HepG2 (cell line): Measurements from ENCODE around the gene GTF3C5. TPM values are rescaled to one million over a fixed set of nuclear protein-coding genes. Genes with fewer than 3 reads are reported as not detected.

ENCODE experiments used
- ATAC-seq: fragments of 200-7000 bp; cut with Tn5 transposase; 3 replicates; pipeline ENCODE4 v1.9.1; 2020; ENCODE audit warnings: mild to moderate bottlenecking, moderate library complexity
- BruUV-seq: library from RNA; stranded (reverse); fragments of 400-500 nt; replicated peaks from 2 replicates; lab custom pipeline; 2021; lab: Mats Ljungman, UMichigan
- CTCF ChIA-PET: fragments of 300-600 bp; formaldehyde crosslinking; extraction: SDS; loops from one replicate; lab custom pipeline; 2021; ENCODE audit warnings: low total read pairs, inconsistent platforms, low intra/inter-chr PET ratio; lab: Yijun Ruan, JAX
- POLR2A ChIA-PET: fragments of 350-600 bp; sonication (Branson Sonifier 250); formaldehyde crosslinking; loops from one replicate; lab custom pipeline; 2020; ENCODE audit warnings: antibody characterized with exemption, inconsistent platforms; lab: Yijun Ruan, JAX
- DNase-seq: peaks from one replicate; pipeline ENCODE4 v3.0.0-alpha.2; 2015; ENCODE audit warnings: low spot score
- FAIRE-seq: peaks from 3 replicates; lab custom pipeline; 2011; peaks lifted over from hg19 to GRCh38; lab: Jason Lieb, UNC
- H2AFZ ChIP-seq: one replicate; pipeline ENCODE4 v1.6.1; 2011; ENCODE audit warnings: low read length, inconsistent platforms
- H3K27ac ChIP-seq: fragments of 300-600 bp; 3 replicates; pipeline ENCODE4 v1.8.0; 2011; ENCODE audit warnings: mixed run types, mild to moderate bottlenecking, mixed read lengths, low read length, inconsistent platforms; ENCODE audit not compliant: insufficient read depth; ENCODE audit errors: extremely low read length
- H3K27me3 ChIP-seq, 2 experiments: fragments of 200-600 bp in 1 of 2; 2 replicates in 1 of 2; 3 replicates in 1 of 2; pipeline versions ENCODE4 v1.6.0 to v1.8.0; 2011; ENCODE audit warnings: low read length in 2 of 2, mild to moderate bottlenecking in 2 of 2, moderate library complexity in 2 of 2, inconsistent platforms in 1 of 2; ENCODE audit not compliant: insufficient read depth in 2 of 2, control insufficient read depth in 1 of 2
- H3K36me3 ChIP-seq, 2 experiments: fragments of 200-600 bp in 1 of 2; replicated peaks in 1 of 2; 2 replicates in 1 of 2; 3 replicates in 1 of 2; pipeline versions ENCODE4 v1.5.1 to v1.8.0; 2011; ENCODE audit warnings: low read length in 2 of 2, inconsistent platforms in 1 of 2; ENCODE audit not compliant: insufficient read depth in 2 of 2, control insufficient read depth in 1 of 2
- H3K4me1 ChIP-seq: 2 replicates; pipeline ENCODE4 v1.5.1; 2012; ENCODE audit warnings: low read length, inconsistent platforms; ENCODE audit not compliant: insufficient read depth
- H3K4me2 ChIP-seq: 2 replicates; pipeline ENCODE4 v1.6.0; 2011; ENCODE audit warnings: low read depth, low read length, inconsistent platforms
- H3K4me3 ChIP-seq, 3 experiments: fragments of 200-600 bp in 1 of 3; sonication (generic), shearing (Covaris generic) in 1 of 3; replicated peaks in 1 of 3; 2 replicates each; pipeline ENCODE4 v1.5.1; 2011 to 2016; ENCODE audit warnings: low read length in 3 of 3, inconsistent platforms in 2 of 3, low read depth in 2 of 3, mild to moderate bottlenecking in 2 of 3, control low read depth in 1 of 3, mixed read lengths in 1 of 3; ENCODE audit not compliant: insufficient read depth in 1 of 3
- H3K79me2 ChIP-seq: one replicate; pipeline ENCODE4 v1.6.1; 2011; ENCODE audit warnings: low read length, inconsistent platforms; ENCODE audit not compliant: insufficient read depth
- H3K9ac ChIP-seq: 2 replicates; pipeline ENCODE4 v1.6.0; 2011; ENCODE audit warnings: mild to moderate bottlenecking, low read depth, low read length, inconsistent platforms; ENCODE audit not compliant: insufficient read depth
- H3K9me3 ChIP-seq: 2 replicates; pipeline ENCODE4 v1.5.1; 2012; ENCODE audit warnings: mild to moderate bottlenecking, low read length
- H4K20me1 ChIP-seq: 2 replicates; pipeline ENCODE4 v1.6.0; 2011; ENCODE audit warnings: inconsistent platforms, mild to moderate bottlenecking, low read length, moderate library complexity; ENCODE audit not compliant: insufficient read depth
- NFE2L1 ChIP-seq: sonication (generic); formaldehyde crosslinking; IDR thresholded peaks from 2 replicates; pipeline ENCODE4 v1.4.0; 2020; ENCODE audit warnings: missing genetic modification reagents, mild to moderate bottlenecking, borderline replicate concordance
- SETDB1 ChIP-seq: sonication (generic); formaldehyde crosslinking; IDR thresholded peaks from 2 replicates; pipeline ENCODE4 v1.5.1; 2020; ENCODE audit warnings: missing genetic modification reagents, mild to moderate bottlenecking, borderline replicate concordance
- SUZ12 ChIP-seq: fragments of 150-350 bp; IDR thresholded peaks from 2 replicates; pipeline ENCODE4 v1.6.1; 2014; ENCODE audit warnings: low read depth, low read length
- WGBS: methylation state at CpG from one replicate; pipeline ENCODE4 v1.1.6; 2017; ENCODE audit warnings: low lambda C conversion rate; 5-methylcytosine and 5-hydroxymethylcytosine counted together
- in situ Hi-C: cut with HindIII; loops from 2 replicates; pipeline ENCODE4 v1.10.0; 2017; ENCODE audit warnings: low pct_unique_long_range_greater_than_20kb; ENCODE audit not compliant: extremely low pct_ligation_motif_present
- intact Hi-C: fragments of 100-400 bp; cut with micrococcal nuclease; formaldehyde crosslinking; loops from one replicate; pipeline ENCODE4 v1.10.0; 2022; ENCODE audit not compliant: unreplicated experiment
- polyA plus RNA-seq, 8 experiments: library from polyadenylated mRNA; depleted of rRNA in 3 of 8; stranded (reverse) in 7 of 8; unstranded in 1 of 8; fragments of >200 nt; fragmentation: Illumina TruSeq in 4 of 8; extraction: Trizol in 4 of 8; gene quantifications; 2 replicates each; pipeline versions ENCODE4 v1.2.1 to v1.2.3, GENCODE V29; 2011 to 2016; ENCODE audit warnings: low read depth in 4 of 8, missing spikeins in 1 of 8, mixed read lengths in 1 of 8; ENCODE audit not compliant: insufficient read depth in 1 of 8
- total RNA-seq, 5 experiments: library from RNA; depleted of rRNA; stranded (reverse); fragments of >200 nt; fragmentation: Illumina TruSeq; extraction: Trizol; gene quantifications; 2 replicates each; pipeline ENCODE4 v1.2.3, GENCODE V29; 2016; ENCODE audit warnings: low read depth in 1 of 5
- TF ChIP-seq, protein P1 (sequence below): sonication (generic); formaldehyde crosslinking; IDR thresholded peaks from 2 replicates; pipeline ENCODE4 v1.4.0; 2020; ENCODE audit warnings: missing genetic modification reagents, borderline replicate concordance
- TF ChIP-seq, protein P2 (sequence below), 2 experiments: sonication (generic) in 1 of 2; formaldehyde crosslinking in 1 of 2; IDR thresholded peaks; 2 replicates each; pipeline versions ENCODE4 v1.6.1 to v1.9.0; 2014 to 2022; ENCODE audit warnings: antibody characterized with exemption in 1 of 2, borderline replicate concordance in 1 of 2, inconsistent platforms in 1 of 2, low read depth in 1 of 2, missing genetic modification reagents in 1 of 2
- TF ChIP-seq, protein P3 (sequence below): sonication (generic); formaldehyde crosslinking; IDR thresholded peaks from 2 replicates; pipeline ENCODE4 v1.4.0; 2020; ENCODE audit warnings: missing genetic modification reagents, low read depth, mild to moderate bottlenecking, borderline replicate concordance

GTF3C5 gene
- total and polyA plus RNA-seq, 2 of the 13 experiments (the other 11 are each of a cell fraction or from before 2014, with no cell fraction given), result 66.9 to 92.6 TPM

DNA sequence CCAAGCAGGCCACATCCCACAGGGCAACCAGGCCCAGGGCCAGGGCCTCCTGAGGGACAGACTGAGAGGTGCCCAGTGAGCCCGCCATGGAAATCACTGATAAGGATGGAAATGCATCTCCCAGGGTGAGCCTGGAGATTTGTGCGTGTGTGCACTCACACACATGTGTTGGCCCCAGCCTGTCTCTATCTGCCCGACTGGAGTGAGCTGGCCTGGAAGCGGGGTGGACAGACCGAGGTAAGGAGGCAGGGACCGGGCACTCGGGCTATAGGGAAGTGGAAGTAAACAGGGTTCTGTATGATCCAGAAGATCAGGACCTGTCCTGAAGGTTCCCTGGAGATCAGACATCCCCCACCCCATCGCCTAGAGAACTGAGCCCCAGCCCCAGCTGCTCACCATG lies 34.9 kb upstream of the GTF3C5 start:
- Histone ChIP-seq H4K20me1 (no peaks in the 10 kb centered on the region; the same call in 1 of the 2 replicates), H2AFZ (no peak overlapping the region), H3K4me3 (no peak overlapping the region), H3K4me1 (peaks cover 77% of the 10 kb centered on the region), H3K27ac (no peak overlapping the region), H3K9ac (no peak overlapping the region), H3K79me2 (no peaks in the 10 kb centered on the region), H3K27me3 (peaks cover 9 to 46% of the 10 kb centered on the region in 2 experiments), H3K4me2 (no peak overlapping the region), H3K36me3 (no peaks in the 10 kb centered on the region), H3K9me3 (no peaks in the 10 kb centered on the region)
- ATAC-seq, result no peak
- CTCF ChIA-PET, result no interaction called here
- no peak for FAIRE-seq
- POLR2A ChIA-PET, result no interaction called here
- no peak for DNase-seq
- TF ChIP-seq NFE2L1 (CRISPR knock-in tag), result no peak
- TF ChIP-seq, protein P1, sequence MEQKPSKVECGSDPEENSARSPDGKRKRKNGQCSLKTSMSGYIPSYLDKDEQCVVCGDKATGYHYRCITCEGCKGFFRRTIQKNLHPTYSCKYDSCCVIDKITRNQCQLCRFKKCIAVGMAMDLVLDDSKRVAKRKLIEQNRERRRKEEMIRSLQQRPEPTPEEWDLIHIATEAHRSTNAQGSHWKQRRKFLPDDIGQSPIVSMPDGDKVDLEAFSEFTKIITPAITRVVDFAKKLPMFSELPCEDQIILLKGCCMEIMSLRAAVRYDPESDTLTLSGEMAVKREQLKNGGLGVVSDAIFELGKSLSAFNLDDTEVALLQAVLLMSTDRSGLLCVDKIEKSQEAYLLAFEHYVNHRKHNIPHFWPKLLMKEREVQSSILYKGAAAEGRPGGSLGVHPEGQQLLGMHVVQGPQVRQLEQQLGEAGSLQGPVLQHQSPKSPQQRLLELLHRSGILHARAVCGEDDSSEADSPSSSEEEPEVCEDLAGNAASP (CRISPR knock-in tag), result no peak
- TF ChIP-seq, protein P2, sequence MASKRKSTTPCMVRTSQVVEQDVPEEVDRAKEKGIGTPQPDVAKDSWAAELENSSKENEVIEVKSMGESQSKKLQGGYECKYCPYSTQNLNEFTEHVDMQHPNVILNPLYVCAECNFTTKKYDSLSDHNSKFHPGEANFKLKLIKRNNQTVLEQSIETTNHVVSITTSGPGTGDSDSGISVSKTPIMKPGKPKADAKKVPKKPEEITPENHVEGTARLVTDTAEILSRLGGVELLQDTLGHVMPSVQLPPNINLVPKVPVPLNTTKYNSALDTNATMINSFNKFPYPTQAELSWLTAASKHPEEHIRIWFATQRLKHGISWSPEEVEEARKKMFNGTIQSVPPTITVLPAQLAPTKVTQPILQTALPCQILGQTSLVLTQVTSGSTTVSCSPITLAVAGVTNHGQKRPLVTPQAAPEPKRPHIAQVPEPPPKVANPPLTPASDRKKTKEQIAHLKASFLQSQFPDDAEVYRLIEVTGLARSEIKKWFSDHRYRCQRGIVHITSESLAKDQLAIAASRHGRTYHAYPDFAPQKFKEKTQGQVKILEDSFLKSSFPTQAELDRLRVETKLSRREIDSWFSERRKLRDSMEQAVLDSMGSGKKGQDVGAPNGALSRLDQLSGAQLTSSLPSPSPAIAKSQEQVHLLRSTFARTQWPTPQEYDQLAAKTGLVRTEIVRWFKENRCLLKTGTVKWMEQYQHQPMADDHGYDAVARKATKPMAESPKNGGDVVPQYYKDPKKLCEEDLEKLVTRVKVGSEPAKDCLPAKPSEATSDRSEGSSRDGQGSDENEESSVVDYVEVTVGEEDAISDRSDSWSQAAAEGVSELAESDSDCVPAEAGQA (IDR thresholded peaks at IDR 0.05; ENCODE audit: low read depth), result no peak
- TF ChIP-seq, protein P2 (CRISPR knock-in tag; IDR thresholded peaks at IDR 0.05; ENCODE audit: borderline replicate concordance), result no peak
- no peak for TF ChIP-seq SUZ12
- no peak for TF ChIP-seq SETDB1 (CRISPR knock-in tag)
- TF ChIP-seq, protein P3, sequence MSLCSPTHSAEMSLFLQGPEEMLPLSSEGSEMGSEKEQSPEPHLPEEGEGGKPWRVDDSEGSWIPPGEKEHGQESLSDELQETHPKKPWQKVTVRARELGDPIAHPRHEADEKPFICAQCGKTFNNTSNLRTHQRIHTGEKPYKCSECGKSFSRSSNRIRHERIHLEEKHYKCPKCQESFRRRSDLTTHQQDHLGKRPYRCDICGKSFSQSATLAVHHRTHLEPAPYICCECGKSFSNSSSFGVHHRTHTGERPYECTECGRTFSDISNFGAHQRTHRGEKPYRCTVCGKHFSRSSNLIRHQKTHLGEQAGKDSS, result no peak
- intact Hi-C loops (loop anchor here (10.0 kb wide), 1 partner anchor 1449 kb away; no protein-coding TSS in a partner anchor), in situ Hi-C loops (no loop called here)
- no TSS peak for BruUV-seq
- 61% methylated on average over 7 of the region's 8 CpGs for WGBS
